A549 (cell line): Measurements from ENCODE around the gene ALG3.

Experiments
- KDM1A ChIP-seq: fragments of 200-600 bp; sonication (generic); IDR thresholded peaks from 2 replicates; pipeline ENCODE4 v1.6.1; 2016; ENCODE audit warnings: low read depth, mild to moderate bottlenecking
- POLR2A ChIP-seq: IDR thresholded peaks from 2 replicates; pipeline ENCODE4 v1.6.1; 2012; ENCODE audit warnings: mild to moderate bottlenecking, low read length
- POLR2AphosphoS2 ChIP-seq: conservative IDR thresholded peaks from 2 replicates; pipeline ENCODE4 v1.6.1; 2012; ENCODE audit warnings: low read length, improper control_type of control experiment, inconsistent platforms
- TP53 ChIP-seq: fragments of 250-450 bp; sonication (Bioruptor Pico); IDR thresholded peaks from 2 replicates; pipeline ENCODE4 v1.5.0; 2021; ENCODE audit warnings: mild to moderate bottlenecking, moderate library complexity
- TF ChIP-seq, protein P1 (sequence below): fragments of >200 bp; sonication (Bioruptor Twin); formaldehyde crosslinking; IDR thresholded peaks from 3 replicates; pipeline ENCODE4 v1.5.1; 2016

DNA sequence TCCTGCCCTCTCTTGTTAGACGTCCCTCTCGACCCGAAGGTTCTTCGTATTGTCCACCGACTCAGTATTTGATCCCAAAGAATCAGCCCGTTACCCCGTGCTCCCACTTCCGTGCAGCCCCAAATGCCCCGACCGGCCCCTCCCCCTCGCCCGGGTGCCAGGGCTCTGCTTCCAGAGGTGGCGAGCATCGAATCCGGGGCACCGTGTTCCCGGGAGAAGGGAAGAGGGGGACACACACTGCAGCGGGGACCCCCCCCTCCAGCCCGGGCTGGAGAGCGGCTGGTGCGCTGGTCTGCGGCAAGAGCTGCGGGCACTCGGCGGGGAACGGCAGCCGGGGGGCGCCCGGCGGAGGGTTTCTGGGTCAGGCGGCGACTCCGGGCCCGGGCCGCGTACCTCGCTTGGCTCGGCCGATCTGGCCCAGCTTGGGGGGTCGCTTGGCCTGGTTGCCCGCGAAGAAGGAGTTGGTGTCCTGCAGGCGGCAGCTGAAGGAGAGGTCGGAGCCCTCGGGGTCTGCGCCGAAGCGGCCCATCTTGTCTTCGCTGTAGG is 12.0 kb upstream of the ALG3 start:
- TF ChIP-seq KDM1A (no peak), POLR2A (no peak), TP53 (no peak), POLR2AphosphoS2 (no peak)
- TF ChIP-seq, protein P1, sequence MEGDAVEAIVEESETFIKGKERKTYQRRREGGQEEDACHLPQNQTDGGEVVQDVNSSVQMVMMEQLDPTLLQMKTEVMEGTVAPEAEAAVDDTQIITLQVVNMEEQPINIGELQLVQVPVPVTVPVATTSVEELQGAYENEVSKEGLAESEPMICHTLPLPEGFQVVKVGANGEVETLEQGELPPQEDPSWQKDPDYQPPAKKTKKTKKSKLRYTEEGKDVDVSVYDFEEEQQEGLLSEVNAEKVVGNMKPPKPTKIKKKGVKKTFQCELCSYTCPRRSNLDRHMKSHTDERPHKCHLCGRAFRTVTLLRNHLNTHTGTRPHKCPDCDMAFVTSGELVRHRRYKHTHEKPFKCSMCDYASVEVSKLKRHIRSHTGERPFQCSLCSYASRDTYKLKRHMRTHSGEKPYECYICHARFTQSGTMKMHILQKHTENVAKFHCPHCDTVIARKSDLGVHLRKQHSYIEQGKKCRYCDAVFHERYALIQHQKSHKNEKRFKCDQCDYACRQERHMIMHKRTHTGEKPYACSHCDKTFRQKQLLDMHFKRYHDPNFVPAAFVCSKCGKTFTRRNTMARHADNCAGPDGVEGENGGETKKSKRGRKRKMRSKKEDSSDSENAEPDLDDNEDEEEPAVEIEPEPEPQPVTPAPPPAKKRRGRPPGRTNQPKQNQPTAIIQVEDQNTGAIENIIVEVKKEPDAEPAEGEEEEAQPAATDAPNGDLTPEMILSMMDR = no peak
